ENCODE results near the gene MYO1H.

DNA sequence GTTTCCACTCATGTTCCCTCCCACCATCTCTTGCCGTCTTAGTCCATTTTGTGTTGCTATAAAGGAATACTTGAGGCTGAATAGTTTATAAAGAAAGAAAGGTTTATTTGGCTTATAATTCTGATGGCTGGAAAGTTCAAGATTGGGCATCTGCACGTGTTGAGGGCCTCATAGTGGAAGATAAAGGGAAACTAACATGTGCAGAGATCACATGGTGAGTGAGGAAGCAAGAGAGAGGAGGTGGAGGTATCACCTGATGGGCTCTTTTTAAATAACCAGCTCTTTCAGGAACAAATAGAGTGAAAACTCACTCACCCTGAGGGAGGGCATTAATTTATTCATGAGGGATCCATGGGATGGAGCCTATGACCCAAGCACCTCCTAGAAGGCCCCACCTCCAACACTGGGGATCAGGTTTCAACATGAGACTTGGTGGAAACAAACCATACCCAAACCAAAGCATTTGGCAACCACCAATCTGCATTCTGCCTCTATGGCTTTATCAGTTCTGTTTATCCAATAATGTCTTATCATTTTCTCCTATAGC is 29.5 kb downstream of the MYO1H start:
- TF ChIP-seq, protein P1, sequence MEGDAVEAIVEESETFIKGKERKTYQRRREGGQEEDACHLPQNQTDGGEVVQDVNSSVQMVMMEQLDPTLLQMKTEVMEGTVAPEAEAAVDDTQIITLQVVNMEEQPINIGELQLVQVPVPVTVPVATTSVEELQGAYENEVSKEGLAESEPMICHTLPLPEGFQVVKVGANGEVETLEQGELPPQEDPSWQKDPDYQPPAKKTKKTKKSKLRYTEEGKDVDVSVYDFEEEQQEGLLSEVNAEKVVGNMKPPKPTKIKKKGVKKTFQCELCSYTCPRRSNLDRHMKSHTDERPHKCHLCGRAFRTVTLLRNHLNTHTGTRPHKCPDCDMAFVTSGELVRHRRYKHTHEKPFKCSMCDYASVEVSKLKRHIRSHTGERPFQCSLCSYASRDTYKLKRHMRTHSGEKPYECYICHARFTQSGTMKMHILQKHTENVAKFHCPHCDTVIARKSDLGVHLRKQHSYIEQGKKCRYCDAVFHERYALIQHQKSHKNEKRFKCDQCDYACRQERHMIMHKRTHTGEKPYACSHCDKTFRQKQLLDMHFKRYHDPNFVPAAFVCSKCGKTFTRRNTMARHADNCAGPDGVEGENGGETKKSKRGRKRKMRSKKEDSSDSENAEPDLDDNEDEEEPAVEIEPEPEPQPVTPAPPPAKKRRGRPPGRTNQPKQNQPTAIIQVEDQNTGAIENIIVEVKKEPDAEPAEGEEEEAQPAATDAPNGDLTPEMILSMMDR (IDR thresholded peaks at IDR 0.05; ENCODE audit: insufficient read depth, low read length) = no peak
- TF ChIP-seq POLR2AphosphoS5 (IDR thresholded peaks at IDR 0.05; ENCODE audit: low read depth) (no peak), GABPA (IDR thresholded peaks at IDR 0.05; ENCODE audit: low read depth) (no peak), SPI1 (IDR thresholded peaks at IDR 0.05; ENCODE audit: borderline replicate concordance, low read depth) (no peak)
- TF ChIP-seq, protein P2, sequence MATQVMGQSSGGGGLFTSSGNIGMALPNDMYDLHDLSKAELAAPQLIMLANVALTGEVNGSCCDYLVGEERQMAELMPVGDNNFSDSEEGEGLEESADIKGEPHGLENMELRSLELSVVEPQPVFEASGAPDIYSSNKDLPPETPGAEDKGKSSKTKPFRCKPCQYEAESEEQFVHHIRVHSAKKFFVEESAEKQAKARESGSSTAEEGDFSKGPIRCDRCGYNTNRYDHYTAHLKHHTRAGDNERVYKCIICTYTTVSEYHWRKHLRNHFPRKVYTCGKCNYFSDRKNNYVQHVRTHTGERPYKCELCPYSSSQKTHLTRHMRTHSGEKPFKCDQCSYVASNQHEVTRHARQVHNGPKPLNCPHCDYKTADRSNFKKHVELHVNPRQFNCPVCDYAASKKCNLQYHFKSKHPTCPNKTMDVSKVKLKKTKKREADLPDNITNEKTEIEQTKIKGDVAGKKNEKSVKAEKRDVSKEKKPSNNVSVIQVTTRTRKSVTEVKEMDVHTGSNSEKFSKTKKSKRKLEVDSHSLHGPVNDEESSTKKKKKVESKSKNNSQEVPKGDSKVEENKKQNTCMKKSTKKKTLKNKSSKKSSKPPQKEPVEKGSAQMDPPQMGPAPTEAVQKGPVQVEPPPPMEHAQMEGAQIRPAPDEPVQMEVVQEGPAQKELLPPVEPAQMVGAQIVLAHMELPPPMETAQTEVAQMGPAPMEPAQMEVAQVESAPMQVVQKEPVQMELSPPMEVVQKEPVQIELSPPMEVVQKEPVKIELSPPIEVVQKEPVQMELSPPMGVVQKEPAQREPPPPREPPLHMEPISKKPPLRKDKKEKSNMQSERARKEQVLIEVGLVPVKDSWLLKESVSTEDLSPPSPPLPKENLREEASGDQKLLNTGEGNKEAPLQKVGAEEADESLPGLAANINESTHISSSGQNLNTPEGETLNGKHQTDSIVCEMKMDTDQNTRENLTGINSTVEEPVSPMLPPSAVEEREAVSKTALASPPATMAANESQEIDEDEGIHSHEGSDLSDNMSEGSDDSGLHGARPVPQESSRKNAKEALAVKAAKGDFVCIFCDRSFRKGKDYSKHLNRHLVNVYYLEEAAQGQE (IDR thresholded peaks at IDR 0.05; ENCODE audit: insufficient replicate concordance, low read depth) = no peak
